K562 (cell line): ENCODE measurements around the gene LAMC1.

ENCODE experiments used
- EGR1 ChIP-seq: fragments of 450-650 bp; conservative IDR thresholded peaks from 2 replicates; pipeline ENCODE4 v1.6.1; 2017; ENCODE audit warnings: mild to moderate bottlenecking
- HNRNPH1 ChIP-seq: fragments of 200-400 bp; formaldehyde crosslinking; optimal IDR thresholded peaks from 2 replicates; pipeline ENCODE3; 2017; ENCODE audit warnings: low read depth, mild to moderate bottlenecking, low read length, moderate library complexity
- JUN ChIP-seq, 2 experiments: sonication (generic) in 1 of 2; formaldehyde crosslinking in 1 of 2; IDR thresholded peaks; 2 replicates each; pipeline versions ENCODE4 v1.6.1 to v1.8.0; 2012 to 2022; ENCODE audit warnings: borderline replicate concordance in 2 of 2, mild to moderate bottlenecking in 2 of 2, improper control_type of control experiment in 1 of 2, low read depth in 1 of 2, low read length in 1 of 2, missing genetic modification reagents in 1 of 2
- SPI1 ChIP-seq: IDR thresholded peaks from 2 replicates; pipeline ENCODE4 v1.6.1; 2011; ENCODE audit warnings: low read depth, low read length, control low read depth, borderline replicate concordance
- SUPT5H ChIP-seq: fragments of 450-650 bp; IDR thresholded peaks from 2 replicates; pipeline ENCODE4 v1.6.1; 2016

DNA sequence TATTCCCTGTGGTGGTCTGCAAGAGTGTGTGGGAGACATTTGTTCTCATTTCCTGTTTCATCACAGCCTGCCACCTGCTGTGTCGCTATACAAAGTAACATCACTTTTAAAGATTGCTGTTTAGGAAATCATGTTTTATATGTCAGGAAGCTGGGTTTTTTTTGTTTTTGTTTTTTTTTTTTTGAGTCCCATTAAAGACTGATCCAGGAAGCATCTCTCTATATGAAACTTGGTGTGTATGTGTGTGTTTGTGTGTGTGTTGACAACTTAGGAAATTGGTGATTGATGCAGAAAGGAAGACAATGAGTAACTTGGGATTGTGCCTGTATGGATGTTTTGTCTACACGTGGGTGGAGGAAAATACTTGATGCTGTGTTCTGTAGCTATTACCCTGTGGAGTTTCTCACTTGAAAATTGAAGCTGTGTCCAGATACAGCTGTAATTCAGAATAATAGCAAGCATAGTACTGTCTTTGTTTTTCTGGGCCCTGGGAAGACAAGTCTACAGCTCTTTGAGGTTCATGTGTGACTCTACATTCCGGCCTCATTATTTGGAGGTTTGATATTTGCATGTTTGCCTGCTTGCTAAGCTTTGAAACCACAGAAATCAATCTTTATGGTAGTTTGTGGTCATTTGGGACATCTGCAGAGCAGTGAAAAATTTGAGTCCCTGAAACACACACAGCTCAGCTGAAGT is 47.9 kb downstream of the LAMC1 start:
- TF ChIP-seq SPI1 (no peak), SUPT5H (no peak), EGR1 (no peak), HNRNPH1 (no peak), JUN (IDR thresholded peaks at IDR 0.05; ENCODE audit: borderline replicate concordance, low read depth, low read length) (no peak), JUN (CRISPR knock-in tag; IDR thresholded peaks at IDR 0.05; ENCODE audit: borderline replicate concordance) (no peak)
